IPS-NIHi7 (cell line): ENCODE measurements around the gene PVR.
"Not testable (repeated sequence)": the region's sequence is repeated elsewhere in the genome, so short reads cannot be mapped to it uniquely, and the experiment has no call there.

Experiments
- DNase-seq: peaks from one replicate; pipeline ENCODE4 v3.0.0; 2012; ENCODE audit warnings: mixed read lengths; ENCODE audit errors: extremely low spot score

The PVR gene

DNA sequence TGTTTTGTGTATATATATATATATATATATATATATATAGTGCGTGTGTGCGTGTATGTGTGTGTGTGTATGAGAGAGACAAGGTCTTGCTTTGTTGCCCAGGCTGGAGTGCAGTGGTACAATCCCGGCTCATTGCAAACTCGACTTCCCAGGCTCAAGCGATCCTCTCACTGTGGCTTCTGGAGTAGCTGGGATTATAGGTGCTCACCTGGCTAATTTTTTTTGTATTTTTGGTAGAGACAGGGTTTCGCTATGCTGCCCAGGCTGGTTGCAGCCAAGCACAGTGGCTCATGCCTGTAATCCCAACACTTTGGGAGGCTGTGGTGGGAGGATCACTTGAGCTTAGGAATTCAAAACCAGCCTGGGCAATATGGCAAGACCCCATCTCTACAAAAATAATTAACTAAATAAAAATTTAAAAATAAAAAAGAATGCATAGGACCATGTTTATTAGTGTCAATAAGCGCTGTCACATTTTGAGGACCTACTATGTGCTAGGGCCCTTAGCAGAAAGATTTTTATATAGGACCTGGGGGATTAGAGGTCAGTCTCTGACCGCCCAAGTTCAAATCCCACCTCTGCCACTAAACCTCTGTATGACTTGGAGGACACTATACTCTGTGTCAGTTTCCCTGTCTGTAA lies 1.8 kb downstream of the PVR start:
- no peak for DNase-seq

DNA sequence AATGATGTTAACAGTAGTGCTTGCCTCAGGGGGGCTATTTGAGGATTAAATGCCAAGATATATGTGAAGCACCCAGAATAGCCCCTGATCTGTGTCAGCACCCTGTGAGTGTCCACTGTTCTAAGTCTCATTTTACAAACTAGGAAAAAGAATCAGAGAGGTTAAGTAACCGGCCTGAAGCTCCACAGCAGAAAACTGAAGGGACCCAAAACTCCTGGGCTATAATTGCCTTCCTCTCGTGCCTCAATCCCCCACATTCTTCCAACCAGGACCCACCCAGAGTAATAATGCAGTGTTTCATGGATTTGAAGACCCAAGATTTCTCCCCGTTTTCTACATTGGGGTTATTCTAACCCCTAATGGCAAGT lies 2.3 kb downstream of the PVR start:
- no peak for DNase-seq

DNA sequence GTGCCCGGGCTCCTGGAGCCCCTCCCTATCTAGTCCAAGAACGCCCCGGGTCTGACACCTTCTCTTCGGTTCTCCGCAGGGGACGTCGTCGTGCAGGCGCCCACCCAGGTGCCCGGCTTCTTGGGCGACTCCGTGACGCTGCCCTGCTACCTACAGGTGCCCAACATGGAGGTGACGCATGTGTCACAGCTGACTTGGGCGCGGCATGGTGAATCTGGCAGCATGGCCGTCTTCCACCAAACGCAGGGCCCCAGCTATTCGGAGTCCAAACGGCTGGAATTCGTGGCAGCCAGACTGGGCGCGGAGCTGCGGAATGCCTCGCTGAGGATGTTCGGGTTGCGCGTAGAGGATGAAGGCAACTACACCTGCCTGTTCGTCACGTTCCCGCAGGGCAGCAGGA lies 3.4 kb downstream of the PVR start:
- no peak for DNase-seq

DNA sequence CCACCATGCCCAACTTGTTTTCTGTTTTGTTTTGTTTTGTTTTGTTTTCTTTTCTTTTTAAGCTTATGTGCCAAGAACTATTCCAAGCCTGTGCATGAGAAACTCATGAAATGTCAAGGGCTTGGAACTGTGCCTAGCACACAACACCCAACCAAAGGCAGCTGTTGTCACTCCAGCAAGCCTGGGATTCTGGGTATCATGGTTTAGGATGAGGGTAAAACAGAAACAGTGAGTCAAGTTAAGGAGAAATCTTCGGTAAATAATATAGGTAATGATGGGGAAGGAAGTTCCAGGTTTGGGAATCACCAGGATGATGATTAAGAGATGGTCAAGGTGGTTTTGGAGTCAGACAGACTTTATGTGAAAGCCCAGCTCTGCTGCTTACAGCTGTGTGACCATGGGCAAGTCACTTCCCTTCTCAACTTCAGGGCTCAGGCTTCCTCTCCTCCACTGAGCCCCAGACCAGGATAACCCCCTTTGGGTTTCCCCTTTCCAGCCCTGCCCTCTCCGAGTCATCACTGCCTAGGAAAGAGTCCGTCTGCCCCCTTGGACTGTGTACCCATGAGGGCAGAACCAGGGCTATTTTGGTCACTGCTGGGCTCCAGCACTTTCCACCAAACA lies 5.0 kb downstream of the PVR start:
- DNase-seq, result no peak

DNA sequence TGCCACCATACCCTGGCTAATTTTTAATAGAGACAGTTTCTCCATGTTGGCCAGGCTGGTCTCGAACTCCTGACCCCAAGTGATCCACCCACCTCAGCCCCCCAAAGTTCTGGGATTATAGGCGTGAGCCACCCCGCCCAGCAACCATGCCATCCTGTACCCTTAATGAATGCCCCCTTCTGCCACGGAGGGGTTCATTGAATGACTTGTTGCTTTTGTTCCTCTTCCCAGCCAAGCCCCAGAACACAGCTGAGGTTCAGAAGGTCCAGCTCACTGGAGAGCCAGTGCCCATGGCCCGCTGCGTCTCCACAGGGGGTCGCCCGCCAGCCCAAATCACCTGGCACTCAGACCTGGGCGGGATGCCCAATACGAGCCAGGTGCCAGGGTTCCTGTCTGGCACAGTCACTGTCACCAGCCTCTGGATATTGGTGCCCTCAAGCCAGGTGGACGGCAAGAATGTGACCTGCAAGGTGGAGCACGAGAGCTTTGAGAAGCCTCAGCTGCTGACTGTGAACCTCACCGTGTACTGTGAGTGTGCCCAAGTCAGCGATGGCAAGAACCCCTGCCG lies 6.0 kb downstream of the PVR start:
- no peak for DNase-seq

DNA sequence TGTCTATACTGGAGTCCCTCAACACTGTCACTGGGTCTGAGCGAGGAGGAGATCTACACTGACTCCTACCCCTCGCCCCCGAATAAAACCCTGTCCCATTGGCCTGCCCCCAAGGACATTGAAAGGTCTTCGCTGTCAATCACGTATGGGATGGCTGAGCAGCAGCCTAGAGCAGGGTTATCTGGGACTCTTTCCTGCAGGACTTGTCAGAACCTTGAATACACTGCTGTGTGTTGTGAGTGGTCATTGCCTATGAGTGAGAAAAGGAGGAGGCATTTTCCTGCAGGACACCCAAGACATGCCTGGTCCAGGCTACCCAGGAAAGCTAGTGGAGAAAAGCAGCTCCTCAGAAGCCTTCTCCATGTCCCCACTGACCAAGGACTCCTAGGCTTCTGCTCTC lies 9.6 kb downstream of the PVR start:
- no peak for DNase-seq

DNA sequence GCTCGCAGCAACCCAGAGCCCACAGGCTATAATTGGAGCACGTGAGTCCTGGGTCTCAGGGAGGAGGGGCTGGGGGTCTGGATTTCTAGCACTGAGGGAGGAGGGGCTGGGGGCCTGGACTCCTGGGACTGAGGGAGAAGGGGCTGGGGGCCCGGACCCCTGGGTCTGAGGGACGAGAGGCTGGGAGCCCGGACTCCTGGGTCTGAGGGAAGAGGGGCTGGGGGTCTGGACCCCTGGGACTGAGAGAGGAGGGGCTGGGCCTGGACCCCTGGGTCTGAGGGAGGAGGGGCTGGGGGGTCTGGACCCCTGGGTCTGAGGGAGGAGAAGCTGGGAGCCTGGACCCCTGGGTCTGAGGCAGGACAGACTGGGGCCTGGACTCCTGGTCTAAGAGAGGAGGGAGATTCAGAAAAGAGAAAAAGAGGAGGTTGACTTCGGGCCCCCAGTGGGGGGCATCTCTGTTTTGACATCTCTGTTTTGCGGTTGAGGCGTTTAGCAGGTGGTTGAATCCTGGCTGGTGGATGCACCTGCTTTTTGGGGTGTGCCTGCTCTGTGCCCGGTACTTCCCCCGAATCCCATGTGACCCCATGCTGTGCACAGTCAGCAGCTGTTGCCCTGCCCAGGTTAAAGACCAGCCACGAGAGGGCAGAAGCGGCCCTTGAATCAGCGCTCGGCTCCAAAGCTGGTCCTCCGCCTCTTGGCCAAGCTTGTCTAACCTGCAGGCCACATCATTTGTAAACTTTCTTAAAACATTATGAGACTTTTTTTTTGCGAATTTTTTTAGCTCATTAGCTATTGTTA lies 10.5 kb downstream of the PVR start:
- DNase-seq, result peak; percentile 63

DNA sequence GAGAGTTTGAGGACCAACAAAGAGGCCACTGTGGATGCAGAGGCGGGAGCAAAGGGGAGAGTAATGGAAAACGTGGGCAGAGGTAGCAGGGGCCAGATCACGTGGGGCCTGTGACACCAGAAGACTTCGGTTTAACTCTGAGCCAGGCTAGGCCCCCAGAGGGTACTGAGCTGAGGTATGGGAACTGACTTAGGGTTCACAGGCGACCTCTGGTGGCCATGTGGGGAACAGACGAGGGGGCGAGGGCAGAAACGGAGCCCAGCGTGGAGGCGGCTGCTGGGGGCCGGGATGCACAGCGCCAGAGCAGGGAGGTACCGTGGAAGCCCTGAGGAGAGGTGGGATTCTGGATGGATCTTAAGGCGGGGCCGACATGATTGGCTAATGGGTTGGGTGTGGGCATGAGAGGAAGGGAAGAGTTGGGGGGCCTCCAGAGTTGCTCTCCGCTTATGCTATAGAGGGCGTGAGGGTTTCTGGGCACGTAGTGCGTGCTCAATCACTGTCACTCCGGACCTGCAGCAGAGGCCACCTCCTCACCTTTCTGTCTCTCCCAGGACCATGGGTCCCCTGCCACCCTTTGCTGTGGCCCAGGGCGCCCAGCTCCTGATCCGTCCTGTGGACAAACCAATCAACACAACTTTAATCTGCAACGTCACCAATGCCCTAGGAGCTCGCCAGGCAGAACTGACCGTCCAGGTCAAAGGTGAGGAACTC lies 13.7 kb downstream of the PVR start:
- DNase-seq, result peak; percentile 92

DNA sequence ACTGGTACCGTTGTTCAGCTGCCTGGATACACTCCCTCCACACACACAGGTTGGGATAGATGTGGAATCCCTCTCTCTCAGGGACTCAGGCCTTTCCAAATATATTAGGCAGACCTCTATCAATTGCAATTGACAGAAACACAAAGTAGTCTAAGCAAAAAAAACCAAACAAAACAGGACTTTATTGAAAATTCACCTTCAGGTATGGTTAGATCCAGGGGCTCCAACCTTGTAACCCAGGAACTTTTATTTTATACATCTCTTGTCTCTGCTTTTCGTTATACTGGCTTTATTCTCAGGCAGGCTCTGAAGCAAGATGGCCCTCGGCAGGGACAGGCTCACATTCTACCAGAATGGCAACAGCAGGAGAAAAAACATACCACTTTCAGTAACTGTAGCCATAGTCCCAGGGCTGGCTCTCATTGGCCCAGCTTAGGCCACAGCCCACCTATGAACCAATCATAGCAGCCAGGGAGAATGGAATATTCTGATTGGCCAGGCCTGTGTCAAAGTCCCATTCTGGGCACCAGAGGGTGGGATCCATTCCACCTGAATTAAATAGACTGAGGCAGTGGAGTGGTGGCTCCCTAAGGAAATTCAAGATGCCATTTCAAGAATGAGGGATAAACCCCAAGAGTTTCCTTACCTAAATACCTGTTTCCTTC lies 14.5 kb downstream of the PVR start:
- no peak for DNase-seq

DNA sequence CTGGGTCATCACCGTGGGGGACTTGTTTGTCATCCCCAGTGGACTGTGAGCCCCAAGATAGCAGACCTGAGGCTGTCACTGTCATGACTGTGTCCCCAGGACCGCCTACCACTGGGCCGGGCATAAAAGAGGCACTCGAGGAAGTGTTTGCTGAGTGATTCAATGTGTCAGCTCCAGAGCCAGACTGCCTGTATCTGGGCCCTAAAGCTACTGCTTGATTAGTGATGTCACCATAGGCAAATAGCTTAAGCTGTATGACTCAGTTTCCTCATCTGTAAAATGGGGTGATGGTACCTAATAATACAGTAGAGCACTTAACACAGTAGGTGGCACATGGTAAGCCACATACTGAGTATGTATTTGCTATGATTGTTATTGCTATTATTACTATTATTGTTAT lies 16.4 kb downstream of the PVR start:
- DNase-seq, result no peak

DNA sequence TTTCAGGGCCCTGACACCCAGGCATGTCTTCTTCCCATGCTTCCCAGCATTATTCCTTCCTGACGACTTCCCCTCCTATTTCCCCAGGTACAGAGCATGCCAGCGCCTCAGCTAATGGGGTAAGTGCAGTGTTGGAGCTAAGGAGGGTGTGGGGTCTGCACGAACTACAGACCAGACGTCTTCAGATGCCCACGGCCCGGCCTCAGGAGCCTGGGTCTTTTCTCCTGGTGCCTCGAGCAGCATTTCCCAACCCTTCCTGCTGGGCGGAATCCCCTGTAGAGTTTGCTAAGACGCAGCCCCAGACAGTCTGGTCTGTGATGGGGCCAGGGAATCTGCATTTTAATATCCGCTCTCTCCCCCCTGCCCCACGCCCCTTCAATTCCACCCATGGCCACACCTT lies 17.5 kb downstream of the PVR start:
- no peak for DNase-seq

DNA sequence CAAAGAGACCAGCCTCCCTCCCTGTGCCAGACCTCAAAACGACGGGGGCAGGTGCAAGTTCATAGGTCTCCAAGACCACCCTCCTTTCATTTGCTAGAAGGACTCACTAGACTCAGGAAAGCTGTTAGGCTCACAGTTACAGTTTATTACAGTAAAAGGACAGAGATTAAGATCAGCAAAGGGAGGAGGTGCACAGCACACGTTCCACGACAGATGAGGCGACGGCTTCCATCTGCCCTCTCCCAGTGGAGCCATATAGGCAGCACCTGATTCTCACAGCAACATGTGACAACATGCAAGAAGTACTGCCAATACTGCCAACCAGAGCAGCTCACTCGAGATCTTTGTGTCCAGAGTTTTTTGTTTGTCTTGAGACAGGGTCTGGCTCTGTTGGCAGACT lies 18.2 kb downstream of the PVR start:
- no peak for DNase-seq

DNA sequence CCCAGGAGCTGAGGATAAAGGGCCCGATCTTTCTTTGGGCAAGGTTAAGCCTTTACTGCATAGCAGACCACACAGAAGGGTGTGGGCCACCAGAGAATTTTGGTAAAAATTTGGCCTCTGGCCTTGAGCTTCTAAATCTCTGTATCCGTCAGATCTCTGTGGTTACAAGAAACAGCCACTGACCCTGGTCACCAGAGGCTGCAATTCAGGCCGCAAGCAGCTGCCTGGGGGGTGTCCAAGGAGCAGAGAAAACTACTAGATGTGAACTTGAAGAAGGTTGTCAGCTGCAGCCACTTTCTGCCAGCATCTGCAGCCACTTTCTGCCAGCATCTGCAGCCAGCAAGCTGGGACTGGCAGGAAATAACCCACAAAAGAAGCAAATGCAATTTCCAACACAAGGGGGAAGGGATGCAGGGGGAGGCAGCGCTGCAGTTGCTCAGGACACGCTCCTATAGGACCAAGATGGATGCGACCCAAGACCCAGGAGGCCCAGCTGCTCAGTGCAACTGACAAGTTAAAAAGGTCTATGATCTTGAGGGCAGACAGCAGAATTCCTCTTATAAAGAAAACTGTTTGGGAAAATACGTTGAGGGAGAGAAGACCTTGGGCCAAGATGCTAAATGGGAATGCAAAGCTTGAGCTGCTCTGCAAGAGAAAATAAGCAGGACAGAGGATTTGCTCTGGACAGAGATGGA lies 19.1 kb downstream of the PVR start:
- no peak for DNase-seq

DNA sequence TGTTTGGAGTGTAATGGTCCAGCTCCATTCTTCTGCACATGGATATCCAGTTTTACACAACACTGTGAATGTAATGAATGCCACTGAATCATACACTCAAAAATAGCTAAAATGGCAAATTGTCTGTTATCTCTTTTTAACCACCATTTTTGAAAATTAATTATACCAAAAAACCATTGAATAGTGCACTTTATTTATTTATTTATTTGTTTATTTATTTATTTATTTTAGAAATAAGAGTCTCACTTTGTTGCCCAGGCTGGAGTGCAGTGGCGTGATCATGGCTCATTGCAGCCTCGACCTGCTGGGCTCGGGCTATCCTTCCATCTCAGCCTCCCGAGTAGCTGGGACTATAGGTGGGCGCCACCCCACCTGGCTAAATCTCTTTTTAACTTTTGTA lies 20.3 kb downstream of the PVR start:
- DNase-seq, result no peak

DNA sequence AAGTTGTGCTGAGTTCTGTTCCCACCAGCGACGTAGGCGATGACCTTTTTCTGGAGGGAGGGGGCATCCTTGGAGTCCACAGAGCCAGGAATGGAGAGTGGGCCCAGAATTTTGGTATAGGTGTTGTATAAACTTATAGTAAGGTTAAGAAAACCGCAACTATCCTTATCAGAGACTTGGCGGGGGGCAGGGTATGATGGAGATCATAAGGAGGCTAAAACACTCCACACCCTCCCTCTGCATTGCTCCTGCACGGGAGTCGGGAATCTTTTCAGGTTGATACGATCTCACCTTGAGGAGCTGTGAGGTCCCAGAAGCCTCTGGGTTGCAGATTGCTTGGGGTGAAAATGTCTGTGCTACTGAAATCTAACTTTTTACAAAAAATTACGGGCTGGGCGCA lies 21.3 kb downstream of the PVR start:
- no peak for DNase-seq

DNA sequence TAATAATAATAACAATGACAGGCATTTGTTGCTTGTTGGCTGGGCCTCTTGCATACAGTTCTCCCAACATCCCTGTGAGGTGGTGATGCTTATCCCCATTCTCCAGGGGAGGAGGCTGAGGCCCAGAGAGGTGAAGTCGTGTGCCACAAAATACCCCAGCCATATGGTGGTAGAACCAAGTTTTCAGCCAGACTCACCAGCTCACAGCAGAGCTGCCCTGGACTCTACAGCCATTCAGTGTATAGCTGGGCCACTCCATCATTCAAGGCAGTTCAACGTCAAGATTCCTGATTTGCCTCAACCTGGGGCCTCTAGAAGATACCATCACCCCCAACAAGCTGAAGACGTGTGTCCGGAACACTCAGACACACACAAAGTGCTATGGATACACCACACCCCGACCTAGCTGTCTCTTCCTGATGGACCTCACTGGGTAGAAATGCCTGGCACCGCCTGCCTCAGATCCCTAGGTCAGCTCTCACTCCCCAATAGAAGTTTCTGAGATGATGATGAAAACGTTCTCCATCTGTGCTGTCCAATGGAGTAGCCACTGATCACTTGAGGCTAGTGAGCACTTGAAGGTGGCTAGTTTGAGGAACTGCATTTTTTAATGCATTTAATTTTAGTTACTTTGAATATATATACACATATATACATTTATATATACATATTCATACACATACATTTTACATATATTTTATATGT lies 23.3 kb downstream of the PVR start:
- DNase-seq, result no peak

DNA sequence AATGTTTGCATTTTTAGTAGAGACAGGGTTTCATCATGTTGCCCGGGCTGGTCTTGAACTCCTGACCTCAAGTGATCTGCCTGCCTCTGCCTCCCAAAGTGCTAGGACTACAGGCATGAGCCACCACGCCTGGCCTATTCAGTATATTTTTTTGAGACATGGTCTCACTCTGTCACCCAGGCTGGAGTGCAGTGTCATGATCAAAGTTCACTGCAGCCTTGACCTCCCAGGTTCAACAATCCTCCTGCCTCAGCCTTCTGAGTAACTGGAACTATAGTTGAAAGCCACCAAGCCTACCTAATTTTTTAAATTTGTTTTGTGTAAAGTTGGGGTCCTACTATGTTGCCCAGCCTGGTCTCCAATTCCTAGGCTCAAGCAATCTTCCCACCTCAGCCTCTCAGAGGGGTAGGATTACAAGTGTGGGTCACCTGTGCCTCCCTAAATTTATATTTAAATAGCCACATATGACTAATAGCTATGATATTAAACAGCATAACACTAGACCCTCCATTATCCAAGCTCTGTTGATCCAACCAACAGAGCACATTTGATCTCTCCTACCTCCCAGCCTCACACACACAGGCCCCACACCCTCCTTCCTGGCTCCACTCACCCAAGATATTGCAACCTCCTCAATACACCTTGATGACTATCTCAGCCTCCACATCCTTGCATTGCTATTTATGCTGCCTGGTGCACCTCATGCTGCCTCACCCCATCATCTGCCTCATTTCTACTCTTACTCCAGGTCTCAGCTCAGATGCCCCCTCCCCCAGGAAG lies 25.5 kb downstream of the PVR start:
- no peak for DNase-seq

DNA sequence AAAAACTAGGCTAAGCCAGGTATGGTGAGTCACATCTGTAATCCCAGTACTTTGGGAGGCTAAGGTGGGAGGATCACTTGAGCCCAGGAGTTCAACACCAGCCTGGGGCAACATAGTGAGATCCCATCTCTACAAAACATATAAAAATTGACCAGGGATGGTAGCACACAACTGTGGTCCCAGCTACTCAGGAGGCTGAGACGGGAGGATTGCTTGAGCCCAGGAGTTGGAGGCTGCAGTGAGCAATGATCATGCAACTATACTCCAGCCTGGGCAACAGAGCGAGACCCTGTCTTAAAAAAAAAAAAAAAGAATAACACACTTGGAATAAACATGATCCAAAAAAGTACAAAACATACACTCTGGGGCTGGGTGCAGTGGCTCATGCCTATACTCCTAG lies 26.3 kb downstream of the PVR start:
- DNase-seq, result not testable (repeated sequence)

DNA sequence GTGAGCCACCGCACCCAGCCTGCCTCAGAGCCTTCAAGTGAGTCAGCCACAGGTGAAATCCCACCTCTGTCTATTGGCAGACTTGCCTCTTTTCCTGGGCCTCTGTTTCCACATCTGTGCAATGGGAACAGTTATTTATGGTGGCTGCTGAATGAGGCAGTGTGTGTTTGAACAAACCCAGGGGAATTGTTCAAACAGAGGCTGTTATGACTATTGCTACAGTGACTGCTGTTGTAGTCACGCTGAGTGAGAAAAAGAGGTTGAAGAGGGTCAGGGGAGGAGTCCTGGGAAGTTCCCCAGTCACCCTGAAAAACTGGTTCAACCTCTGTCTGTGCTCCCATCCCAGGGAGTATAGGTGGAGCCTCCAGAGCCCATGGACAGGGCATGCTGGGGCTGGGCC lies 27.7 kb downstream of the PVR start, which contains the start of gene CEACAM19:
Gene CEACAM19, plus strand, starts transcription at position 83 of the 400 bp plus-strand sequence. CDS start 450 bp downstream, outside the sequence.
- no peak for DNase-seq

DNA sequence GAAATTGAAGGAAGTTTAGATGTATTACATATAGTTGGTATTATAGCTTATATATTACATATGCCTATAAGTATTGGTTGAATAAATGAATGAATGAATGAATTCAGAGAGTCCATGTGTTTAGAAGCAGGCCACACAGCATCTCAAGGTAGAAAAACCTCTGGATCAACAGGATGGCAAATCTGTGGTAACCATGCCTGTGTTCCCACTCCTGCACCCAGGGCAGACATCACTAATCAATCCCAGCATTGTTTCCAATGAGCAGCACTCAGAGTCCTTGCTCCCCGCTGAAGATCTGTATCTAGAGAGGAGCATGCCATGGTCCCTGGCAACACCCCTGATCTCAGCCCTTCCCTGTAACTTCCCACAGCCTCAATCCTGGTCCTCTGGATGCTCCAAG lies 28.5 kb downstream of the PVR start:
- DNase-seq, result no peak
